GM18909 (cell line): ENCODE data around the gene CYTH2.

Source experiments
- ATAC-seq: cut with Tn5 transposase; IDR thresholded peaks from one replicate; pipeline ENCODE4 v1.9.1; 2021; ENCODE audit warnings: mild to moderate bottlenecking; ENCODE audit not compliant: unreplicated experiment, poor library complexity

CYTH2 gene

DNA sequence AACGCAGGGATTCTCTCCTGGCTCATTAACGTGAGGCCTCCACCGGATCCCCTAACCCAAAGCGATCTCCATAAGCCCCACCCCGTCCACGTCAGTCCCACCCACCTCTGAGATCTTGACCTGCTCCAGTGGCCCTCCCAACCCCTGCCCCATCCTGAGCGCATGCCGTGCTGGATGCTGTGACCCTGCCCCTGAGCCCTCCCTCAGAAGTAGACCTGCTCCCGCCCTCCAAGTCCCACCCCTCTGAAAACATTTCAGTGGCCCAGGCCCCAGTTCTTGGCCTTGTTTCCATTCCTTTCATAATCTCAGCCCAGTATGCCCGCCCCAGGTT, 22.6 kb downstream of the CYTH2 start:
- ATAC-seq: no peak

DNA sequence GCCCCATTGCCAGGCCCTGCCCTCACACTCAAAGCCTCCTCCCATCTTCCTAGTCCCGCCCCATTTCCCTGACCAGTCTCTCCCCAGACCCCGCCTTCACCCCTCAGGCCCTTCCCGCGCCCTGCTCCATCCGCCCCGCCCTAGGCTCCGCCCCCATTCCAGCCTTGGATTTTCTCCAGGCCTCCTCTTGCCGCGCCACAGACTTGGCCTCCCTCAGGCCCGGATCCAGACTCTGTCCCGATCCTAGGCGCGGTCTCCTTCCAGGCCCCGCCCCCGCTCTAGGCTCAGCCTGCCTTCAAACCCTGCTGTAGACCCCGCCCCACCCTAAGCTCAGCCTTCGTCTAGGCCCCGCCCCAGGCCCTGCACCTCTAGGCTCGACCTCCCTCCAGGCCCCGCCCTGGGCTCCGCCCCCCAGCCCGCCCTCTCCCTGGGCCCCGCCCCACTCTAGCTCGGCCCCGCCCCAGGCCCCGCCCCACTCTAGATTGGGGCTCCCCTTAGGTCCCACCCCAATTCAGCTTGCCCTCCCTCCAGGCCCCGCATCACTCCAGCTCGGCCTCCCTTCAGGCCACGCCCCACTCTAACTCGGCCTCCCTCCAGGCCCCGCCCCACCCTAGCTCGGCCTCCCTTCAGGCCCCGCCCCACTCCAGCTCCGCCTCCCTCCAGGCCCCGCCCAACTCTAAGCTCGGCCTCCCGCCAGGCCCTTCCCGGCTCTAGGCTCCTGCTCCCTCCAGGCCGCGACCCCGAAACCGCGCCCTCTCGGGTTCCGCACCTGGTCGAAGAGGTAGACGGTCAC, 24.0 kb downstream of the CYTH2 start:
- peak; percentile 74 for ATAC-seq

DNA sequence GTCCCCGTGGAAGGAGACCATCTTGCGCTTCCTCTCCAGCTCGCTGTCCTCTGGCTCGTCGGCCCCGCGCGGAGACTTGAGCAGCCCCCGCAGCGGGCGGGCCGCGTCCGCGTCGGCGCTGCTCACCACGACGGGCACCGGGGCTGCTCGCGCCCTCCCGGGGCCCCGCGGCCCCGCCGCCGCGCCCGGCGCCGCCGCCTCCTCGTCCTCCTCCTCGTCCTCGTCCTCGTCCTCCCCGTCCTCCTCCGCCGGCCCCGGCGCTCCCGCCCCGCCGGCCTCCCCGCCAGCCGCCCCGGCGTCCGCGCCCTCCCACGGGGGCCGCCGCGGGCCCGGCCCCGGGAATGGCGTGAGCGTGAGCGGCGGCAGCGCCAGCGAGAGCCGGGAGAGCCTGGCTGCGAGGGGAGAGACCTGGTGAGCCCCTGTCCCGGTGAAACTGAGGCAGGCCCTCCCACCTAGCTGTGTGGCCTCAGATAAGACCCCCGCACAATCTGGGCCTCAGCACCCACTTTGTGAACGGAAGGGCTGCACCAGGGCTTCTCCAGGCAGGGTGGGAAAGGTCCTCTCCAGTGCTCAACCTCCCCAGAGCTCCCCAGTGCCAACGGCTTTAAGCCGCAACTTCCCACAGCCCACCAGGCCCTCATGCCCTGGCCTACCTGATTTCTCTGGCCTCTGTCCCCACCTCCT, 24.7 kb downstream of the CYTH2 start:
- ATAC-seq: no peak

DNA sequence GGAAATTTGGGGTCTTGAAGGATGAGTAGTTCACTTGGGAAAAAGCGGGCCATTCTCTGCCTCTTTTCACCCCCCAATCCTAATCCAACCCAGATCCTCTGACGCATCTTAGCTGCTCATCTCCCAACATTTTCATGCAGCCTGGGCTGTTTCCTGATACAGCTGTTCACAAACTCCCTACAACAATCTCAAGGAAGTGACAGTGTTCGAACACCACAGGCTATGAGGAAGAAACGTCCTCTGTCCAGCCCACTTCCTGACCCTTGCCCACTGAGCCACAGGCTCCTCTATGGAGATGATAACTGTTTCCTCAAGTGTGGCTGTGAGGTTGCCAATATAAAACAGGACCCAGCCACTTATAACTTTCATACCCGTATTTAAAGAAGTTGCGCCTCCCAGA, 26.2 kb downstream of the CYTH2 start:
- ATAC-seq: no peak

DNA sequence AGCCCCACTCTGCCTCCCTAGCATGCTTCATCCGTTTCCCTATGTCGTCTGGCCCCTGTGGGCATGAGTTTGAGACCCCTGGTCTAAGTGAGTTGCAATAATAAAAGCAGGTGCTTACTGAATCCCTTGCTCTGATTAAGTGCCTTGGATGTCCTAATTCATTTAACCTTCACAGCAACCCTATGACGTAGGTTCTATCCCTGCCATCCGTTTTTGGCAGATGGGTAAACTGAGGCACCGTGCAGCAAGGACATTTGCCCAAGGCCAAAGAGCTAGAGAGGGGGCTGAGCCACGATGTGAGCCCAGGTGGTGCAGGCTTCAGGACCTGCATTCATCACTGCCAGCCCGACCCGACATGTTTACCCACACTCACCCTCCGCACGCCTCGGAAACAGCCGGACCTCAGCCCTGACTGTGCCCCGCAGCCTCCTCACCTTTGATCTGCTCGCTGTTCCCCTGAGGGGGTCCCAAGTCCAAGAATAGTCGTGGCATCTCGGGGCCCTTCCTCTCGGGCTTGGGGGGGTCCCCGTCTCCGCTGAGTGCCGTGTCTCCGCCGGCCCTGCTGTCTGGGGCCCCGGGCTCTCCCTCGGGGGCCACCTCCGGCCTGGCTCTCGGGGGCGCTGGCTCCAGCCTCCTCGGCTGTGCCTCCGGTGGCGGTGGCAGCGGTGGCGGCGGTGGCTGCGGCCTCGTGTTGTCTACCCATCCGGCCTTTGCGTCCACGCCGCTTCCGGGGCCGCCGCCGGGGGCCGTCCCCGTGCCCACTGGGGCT, 28.0 kb downstream of the CYTH2 start:
- no peak for ATAC-seq

DNA sequence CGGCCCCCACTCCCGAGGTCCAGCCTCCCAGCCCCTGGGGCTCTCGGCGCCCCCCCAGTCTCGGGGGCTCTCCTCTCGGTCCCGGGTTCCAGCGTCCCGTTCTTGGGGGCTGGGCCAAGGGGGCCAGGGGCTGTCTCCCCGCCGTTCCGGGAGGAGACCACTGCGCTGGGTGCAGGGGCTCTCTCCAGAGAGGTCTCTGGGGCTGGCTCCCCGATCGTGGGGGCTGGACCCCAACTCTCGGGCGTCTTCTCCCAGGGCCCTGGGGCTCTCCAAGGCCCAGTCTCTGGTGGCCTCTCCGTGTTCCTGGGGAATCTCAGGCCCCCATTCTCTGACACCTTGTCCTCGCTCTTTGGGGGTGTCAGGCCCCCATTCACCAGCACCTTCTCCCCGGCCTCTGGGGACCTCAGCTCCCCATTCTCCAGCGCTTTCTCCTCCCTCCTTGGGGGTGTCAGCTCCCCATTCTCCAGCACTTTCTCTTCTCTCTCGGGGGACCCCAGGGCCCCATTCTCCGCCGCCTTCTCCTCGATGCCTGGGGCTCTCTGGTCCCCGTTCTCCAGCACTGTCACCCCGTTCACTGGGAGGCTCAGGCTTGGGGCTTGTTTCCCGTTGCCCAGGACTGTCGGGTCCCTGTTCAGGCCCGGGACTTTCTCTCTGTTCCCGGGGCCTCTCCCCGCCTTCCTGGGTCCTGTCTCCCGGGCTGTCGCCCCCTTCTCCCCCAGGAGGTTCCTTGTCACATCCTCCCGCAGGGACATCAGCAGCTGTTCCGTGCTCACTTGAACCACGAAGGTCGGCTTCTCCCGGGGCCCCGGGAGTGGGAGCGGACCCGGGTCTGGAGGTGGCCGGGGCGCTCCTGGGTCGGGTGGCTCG, 28.8 kb downstream of the CYTH2 start:
- no peak for ATAC-seq

DNA sequence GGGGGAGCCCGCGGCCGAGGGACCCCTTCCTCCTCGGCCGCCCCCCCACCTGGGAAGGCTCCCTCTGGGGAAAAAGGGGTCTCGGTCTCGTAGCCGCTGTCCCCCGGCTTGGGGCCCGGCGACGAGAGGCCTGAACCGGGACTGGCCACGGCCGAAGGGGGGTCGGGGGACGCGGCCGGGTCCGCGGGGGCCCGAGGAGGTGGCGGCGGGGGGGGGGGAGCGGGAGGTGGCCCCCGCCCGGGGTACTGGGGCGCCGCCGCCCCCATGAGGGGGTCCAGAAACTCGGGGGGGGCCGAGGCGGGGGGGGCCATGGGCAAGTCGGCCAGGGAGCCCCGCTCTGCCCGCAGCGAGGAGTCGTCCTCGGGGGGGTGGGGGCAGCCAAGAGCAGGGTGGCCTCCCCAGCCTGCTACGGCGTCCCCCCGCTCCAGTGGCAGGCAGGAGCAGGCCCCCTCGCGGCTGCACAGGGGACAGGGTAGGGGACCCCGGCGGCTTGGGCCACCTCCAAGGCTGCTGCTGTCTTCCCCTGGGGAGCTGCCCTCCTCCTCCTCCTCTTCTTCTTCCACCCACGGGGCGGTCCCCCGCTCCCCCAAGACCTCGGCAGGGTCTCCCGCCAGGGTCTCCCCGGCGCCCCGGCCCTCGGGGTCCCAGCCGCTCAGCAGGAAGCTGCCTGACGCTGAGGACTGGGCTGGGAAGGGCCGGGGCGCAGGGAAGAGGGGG, 29.6 kb downstream of the CYTH2 start:
- no peak for ATAC-seq

DNA sequence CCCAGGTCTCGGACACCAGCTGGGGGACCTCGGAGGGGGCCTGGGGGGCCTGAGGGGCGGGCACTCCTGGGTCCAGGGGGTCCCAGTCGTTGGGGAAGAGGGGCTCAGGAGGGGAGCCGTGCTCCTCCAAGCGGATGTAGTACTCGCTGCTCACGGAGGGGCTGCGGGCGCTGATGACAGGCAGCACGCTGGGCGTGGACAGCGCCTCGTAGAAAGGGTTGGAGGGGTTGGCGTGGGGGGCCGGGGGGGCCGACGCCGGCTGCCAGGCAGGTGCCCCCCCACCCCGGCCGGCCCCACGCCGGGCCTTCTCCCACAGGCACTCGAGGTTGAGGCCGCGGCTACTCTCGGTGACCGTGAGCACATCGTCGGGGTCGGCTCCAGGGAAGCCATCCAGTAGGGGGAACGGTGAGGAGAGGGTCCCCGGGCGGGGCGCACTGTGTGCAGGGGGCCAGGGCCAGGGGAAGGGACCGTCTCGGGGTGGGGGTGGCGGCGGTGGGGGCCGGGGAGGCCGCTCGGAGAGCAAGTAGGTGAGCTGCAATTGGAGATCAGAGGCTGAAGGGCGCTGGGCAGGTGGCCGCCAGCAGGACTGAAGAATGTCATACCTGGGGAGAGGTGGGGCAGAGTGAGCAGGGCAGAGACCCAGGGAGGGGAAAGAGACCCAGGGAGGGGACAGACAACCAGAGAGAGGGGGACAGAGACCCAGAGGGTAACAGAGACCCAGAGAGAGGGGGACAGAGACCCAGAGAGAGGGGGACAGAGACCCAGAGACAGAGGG, 30.3 kb downstream of the CYTH2 start:
- no peak for ATAC-seq

DNA sequence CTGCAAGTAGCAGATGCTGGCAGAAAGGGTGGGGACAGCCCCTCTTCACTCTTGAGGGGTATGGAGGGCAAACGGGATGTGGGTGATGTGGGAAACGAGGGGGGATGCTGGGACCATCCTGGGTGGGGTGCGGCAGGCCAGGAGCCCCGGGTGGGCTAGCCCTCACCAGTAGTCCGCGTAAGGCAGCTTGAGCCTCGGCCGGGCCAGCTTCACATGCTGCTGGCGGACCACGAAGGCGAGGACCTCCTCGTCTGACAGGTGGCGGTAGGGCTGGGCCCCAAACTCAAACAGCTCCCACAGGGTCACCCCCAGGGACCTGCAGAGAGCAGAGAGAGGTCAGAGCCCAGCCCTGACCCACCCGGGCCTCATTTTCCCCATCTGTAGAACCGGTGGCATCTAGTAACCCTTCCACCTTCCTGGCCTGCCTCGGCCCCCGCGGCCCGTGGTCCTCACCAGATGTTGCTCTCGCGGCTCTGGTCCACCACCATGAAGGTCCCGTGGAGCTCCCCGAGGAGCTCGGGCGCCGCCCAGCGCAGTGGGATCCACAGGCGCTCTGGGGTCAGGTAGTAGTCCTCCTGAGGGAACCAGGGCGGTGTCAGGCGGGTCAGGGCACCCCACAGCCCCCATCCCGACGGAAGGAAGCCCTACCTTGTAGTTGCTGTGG, 31.8 kb downstream of the CYTH2 start:
- no peak for ATAC-seq

DNA sequence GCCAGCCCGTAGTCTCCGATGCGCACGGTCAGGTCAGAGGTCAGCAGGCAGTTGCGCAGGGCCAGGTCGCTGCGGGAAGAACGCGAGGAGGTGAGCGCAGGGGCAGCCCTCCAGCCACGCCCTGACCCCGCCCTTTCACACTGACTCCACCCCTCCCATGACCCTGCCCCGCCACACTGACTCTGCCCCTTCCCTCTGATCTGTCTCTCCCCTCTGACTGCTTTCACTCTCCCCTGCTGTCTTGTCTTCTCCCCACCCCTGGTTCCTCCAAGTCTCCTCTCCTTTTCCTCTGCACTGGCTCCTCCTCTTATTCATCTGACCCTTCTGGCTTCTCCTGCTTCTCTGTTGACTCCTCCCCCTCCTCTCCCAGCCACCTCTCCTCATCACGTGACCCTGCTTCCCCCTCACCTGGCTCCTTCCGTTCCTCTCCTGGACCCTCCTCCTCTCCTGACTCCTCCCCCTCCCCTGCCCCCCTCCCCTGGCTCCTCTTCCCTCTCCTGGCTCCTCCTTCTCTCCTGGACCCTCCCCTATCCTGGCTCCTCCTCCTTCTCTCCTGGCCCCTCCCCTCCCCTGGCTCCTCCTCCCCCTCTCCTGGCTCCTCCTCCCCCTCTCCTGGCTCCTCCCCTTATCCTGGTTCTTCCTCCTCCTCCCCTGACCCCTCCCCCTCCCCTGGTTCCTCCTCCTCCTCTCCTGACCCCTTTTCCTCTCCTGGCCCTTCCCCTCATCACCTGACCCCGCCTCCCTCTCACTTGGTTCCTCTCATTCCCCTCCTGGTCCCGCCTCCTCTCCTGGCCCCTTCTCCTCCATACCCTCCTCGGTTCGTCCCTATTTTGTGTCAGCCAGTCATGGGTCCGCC, 32.6 kb downstream of the CYTH2 start:
- ATAC-seq: no peak

DNA sequence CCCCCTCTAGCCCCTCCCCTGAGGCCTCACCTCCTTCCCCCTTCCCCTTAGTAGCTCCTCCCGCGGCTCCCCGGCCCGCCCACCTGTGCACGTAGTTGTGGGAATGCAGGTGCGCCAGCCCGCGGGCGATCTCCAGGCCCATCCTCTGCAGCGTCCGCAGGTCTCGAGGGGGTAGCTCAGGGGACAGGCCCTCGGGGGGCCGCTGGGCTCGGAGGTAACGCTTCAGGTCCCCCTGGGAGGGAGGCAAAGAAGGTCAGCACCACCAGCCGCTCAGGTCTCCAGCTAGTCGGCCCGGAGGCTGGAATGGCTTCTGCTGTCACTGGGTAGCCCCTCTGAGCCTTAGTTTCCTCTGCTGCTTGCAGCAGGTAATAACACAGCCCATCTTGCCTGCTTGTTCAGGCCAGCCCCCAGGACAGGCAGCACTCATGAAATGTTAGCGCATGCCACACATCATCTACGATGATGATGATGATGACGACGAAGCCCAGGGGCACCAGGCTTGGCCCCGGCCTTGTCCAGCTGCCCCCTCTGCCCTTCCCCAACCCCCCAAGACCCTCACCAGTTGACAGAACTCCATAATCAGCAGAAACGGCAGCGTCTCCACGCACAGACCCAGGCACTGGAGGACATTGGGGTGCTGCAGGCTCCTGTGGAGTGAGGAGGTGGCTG, 33.3 kb downstream of the CYTH2 start:
- no peak for ATAC-seq

DNA sequence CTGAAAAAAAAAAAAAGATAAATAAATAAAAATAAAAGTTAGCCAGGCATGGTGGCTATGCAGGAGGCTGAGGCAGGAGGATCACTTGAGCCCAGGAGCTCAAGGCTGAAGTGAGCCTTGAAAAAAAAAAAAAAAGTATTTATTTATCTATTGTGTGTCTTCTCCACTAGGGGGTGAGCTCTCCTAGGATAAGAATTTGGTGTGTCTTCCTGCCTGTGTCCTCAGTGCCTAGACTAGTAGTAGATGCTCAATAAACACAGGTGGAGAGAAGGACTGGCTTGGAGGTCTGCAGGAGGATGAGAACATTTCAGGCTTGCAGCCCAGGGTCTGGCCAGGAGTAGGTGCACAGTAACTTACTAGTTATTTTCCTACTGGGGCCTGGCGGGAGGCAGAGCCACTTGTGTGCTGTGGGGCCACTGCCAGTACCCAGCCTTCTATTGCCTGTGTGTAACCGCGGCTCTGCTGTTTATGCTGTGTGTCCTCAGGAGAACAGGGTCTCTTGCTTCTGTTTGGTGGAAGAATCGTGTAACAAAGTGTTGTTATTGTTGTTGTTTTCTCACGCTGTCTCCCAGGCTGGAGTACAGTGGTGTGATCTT, 37.1 kb downstream of the CYTH2 start:
- no peak for ATAC-seq

DNA sequence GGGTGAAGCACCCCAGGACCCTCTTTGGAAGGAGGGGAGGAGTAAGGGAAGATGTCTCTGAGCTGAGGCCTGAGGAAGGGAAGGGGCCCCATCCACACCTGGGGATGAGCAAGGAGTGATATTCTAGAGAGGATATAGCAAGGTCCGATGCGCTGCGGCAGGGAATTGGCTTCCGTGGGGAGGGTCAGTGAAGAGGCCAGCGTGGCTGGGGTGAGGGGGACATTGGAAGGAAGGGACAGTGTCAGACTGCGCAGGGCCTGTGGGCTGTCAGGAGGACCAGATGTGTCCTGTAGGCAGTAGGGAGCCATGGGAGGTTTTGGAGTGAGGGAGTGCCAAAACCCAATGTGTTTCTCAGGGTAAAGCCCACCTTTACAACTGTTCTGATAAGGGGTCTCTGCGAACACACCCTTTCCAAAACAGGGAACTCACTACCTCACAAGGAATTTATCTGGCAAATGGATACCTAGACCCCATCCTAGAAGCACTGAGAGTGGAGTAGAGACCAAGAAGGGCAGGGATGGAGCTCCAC, 38.8 kb downstream of the CYTH2 start:
- no peak for ATAC-seq

DNA sequence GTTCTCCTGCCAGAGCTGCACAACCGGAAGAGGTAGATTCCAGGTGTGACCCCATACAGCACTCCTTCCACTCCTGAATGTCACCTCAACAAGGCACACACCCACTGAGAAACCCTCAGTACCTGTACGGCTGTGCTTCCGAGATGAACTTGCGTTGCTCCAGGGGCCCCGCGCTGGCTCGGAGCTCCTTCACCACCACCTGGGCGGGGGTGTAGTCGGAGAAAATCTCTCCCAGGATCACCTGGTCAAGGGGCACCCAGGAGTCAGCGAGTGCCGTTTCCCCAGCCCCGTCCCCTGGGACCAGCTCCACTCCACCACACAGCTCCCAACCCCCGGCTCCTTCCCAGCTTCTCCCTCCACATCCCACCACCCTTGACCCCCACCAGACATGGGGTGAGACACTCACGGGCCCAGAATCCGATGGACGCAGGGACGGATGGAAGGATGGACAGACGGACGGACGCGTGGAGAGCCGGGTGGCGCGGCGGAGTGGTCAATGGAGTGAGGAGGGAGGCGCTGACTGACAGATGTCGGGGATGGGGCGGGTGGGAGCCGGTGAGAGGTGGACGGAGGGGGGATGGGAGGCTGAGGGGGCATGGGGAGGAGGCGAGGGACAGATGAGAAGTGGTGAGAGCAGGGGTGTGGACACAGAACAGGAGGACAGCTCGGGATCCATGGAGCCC, 39.7 kb downstream of the CYTH2 start:
- ATAC-seq: no peak

DNA sequence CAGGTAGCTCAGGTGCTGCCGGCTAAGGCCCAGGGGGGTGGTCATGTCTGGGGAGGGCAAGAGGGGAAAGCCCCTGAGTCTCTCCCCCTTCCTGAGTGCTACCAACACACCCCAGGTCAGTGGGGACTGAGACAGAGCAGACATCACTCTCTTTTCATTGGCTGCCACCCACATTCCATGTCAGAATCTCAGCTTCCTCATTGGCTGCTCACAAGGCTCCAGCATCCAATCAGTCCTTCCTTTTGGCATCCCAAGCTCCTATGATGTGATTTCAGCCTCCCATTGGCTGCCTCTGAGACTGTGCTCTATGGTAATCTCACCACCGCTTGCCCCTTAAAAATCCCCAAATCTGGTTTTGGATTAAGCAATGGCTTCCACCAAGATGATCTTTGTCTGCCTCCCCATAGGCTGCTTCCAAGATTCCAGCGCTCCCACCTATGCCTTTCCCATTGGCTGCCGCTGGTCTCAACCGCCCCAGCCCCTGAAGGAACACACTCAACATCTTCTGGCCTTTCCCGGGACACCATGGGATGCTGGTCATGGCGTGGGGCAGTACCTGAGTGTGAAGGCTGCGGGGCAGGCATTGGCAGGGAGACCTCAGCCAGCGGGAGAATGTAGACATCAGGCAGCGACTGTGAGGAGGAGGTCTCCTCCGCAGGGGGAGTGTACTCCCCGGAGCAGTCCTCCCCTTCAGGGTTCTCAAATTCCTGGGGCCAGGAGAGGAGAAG, 40.5 kb downstream of the CYTH2 start:
- no peak for ATAC-seq
